GM18868 (cell line): ENCODE measurements around the gene LEFTY1.
A peak's percentile ranks its signal among the peaks of the same experiment; 100 is the strongest.
"Not testable (repeated sequence)": the region's sequence is repeated elsewhere in the genome, so short reads cannot be mapped to it uniquely, and the experiment has no call there.

Experiments used
- ATAC-seq: cut with Tn5 transposase; IDR thresholded peaks from one replicate; pipeline ENCODE4 v1.9.1; 2021; ENCODE audit warnings: mild to moderate bottlenecking, moderate library complexity; ENCODE audit not compliant: unreplicated experiment

The LEFTY1 gene

GRCh38 chr1:225888289-225888897 lies 553 bp downstream of the LEFTY1 start:
- no peak for ATAC-seq

GRCh38 chr1:225887554-225888288 lies 1.2 kb downstream of the LEFTY1 start:
- not testable (repeated sequence) for ATAC-seq

- no peak for ATAC-seq
Measured at GRCh38 chr1:225887030-225887314, 2.0 kb downstream of the LEFTY1 start.

GRCh38 chr1:225886159-225887029 lies 2.6 kb downstream of the LEFTY1 start:
- ATAC-seq: no peak

GRCh38 chr1:225885336-225885735 lies 3.6 kb downstream of the LEFTY1 start:
- ATAC-seq: no peak

- no peak for ATAC-seq
Measured at GRCh38 chr1:225883616-225884265, 5.2 kb downstream of the LEFTY1 start.

GRCh38 chr1:225882694-225883615 lies 6.0 kb downstream of the LEFTY1 start:
- peak; percentile 26 for ATAC-seq

GRCh38 chr1:225881959-225882693 lies 6.8 kb downstream of the LEFTY1 start, which contains the start of gene TMEM63A:
TMEM63A (minus strand) TSS chr1:225882380; CDS start chr1:225877580, 4,800 bp downstream.
- ATAC-seq: peak; percentile 70

GRCh38 chr1:225881081-225881958 lies 7.6 kb downstream of the LEFTY1 start:
- no peak for ATAC-seq

GRCh38 chr1:225880636-225881035 lies 8.3 kb downstream of the LEFTY1 start:
- ATAC-seq: no peak

GRCh38 chr1:225880222-225880588 lies 8.7 kb downstream of the LEFTY1 start:
- no peak for ATAC-seq

GRCh38 chr1:225879521-225880221 lies 9.3 kb downstream of the LEFTY1 start:
- peak; percentile 29 for ATAC-seq

- no peak for ATAC-seq
Measured at GRCh38 chr1:225878282-225878681, 10.7 kb downstream of the LEFTY1 start.

GRCh38 chr1:225877580-225877979 lies 11.4 kb downstream of the LEFTY1 start:
- ATAC-seq: no peak

GRCh38 chr1:225876900-225877510 lies 11.9 kb downstream of the LEFTY1 start:
- no peak for ATAC-seq

- ATAC-seq: no peak
Measured at GRCh38 chr1:225875044-225875815, 13.7 kb downstream of the LEFTY1 start.

- ATAC-seq: no peak
Measured at GRCh38 chr1:225874431-225874830, 14.5 kb downstream of the LEFTY1 start.
